HepG2 (cell line): ENCODE measurements around the gene RAB40C. TPM values are rescaled to one million over a fixed set of nuclear protein-coding genes. Genes with fewer than 3 reads are reported as not detected.

ENCODE experiments used
- ARHGAP35 ChIP-seq: sonication (generic); formaldehyde crosslinking; IDR thresholded peaks from 2 replicates; pipeline ENCODE4 v1.9.0; 2022; ENCODE audit warnings: mild to moderate bottlenecking, inconsistent platforms, moderate library complexity, missing genetic modification reagents, borderline replicate concordance
- DMTF1 ChIP-seq: sonication (generic); formaldehyde crosslinking; IDR thresholded peaks from 2 replicates; pipeline ENCODE4 v1.4.0; 2020; ENCODE audit warnings: mild to moderate bottlenecking, missing genetic modification reagents
- ESRRA ChIP-seq: sonication (generic); formaldehyde crosslinking; IDR thresholded peaks from 2 replicates; pipeline ENCODE4 v1.5.1; 2020; ENCODE audit warnings: mild to moderate bottlenecking, low read depth, missing genetic modification reagents
- FOXA1 ChIP-seq, 2 experiments: fragments of 450-650 bp in 1 of 2; sonication (generic) in 1 of 2; formaldehyde crosslinking in 1 of 2; IDR thresholded peaks; 2 replicates each; pipeline versions ENCODE4 v1.4.0 to v1.6.1; 2016 to 2020; ENCODE audit warnings: missing genetic modification reagents in 1 of 2
- HHEX ChIP-seq: IDR thresholded peaks from 2 replicates; pipeline ENCODE4 v1.6.1; 2016; ENCODE audit warnings: control low read depth
- KDM4B ChIP-seq: sonication (generic); formaldehyde crosslinking; IDR thresholded peaks from 2 replicates; pipeline ENCODE4 v1.4.0; 2020; ENCODE audit warnings: missing genetic modification reagents
- KDM5A ChIP-seq: fragments of 200-600 bp; sonication (generic); IDR thresholded peaks from 2 replicates; pipeline ENCODE4 v1.7.0; 2018; ENCODE audit warnings: antibody characterized with exemption, mild to moderate bottlenecking, low read length, borderline replicate concordance
- NR1H2 ChIP-seq: sonication (generic); formaldehyde crosslinking; IDR thresholded peaks from 2 replicates; pipeline ENCODE4 v1.8.1; 2022; ENCODE audit warnings: low read depth, missing genetic modification reagents, borderline replicate concordance
- NRL ChIP-seq: sonication (generic); formaldehyde crosslinking; IDR thresholded peaks from 2 replicates; pipeline ENCODE4 v1.5.0; 2020; ENCODE audit warnings: missing genetic modification reagents, mild to moderate bottlenecking, moderate library complexity, borderline replicate concordance
- POLR2A ChIP-seq, 2 experiments: IDR thresholded peaks; 2 replicates each; pipeline ENCODE4 v1.6.1; 2011; ENCODE audit warnings: low read depth in 2 of 2, low read length in 2 of 2, mild to moderate bottlenecking in 1 of 2, moderate library complexity in 1 of 2; ENCODE audit not compliant: insufficient read depth in 1 of 2
- REL ChIP-seq: sonication (generic); formaldehyde crosslinking; conservative IDR thresholded peaks from 2 replicates; pipeline ENCODE4 v1.8.0; 2022; ENCODE audit warnings: mild to moderate bottlenecking, missing genetic modification reagents, moderate library complexity
- SRSF4 ChIP-seq: fragments of 200-400 bp; formaldehyde crosslinking; IDR thresholded peaks from one replicate; pipeline ENCODE4 v1.6.1; 2018; ENCODE audit warnings: mild to moderate bottlenecking, low read depth, low read length, moderate library complexity; ENCODE audit not compliant: poor library complexity, severe bottlenecking
- SSRP1 ChIP-seq: IDR thresholded peaks from 2 replicates; pipeline ENCODE4 v1.6.1; 2016; ENCODE audit warnings: control low read depth
- SUZ12 ChIP-seq: fragments of 150-350 bp; IDR thresholded peaks from 2 replicates; pipeline ENCODE4 v1.6.1; 2014; ENCODE audit warnings: low read depth, low read length
- ZBTB42 ChIP-seq: sonication (generic); formaldehyde crosslinking; IDR thresholded peaks from 2 replicates; pipeline ENCODE4 v1.5.0; 2020; ENCODE audit warnings: mild to moderate bottlenecking, missing genetic modification reagents
- ZNF101 ChIP-seq: sonication (generic); formaldehyde crosslinking; IDR thresholded peaks from 2 replicates; pipeline ENCODE4 v1.4.0; 2020; ENCODE audit warnings: mild to moderate bottlenecking, low read depth, missing genetic modification reagents, borderline replicate concordance
- ZNF230 ChIP-seq: sonication (generic); formaldehyde crosslinking; IDR thresholded peaks from 2 replicates; pipeline ENCODE4 v1.4.0; 2020; ENCODE audit warnings: mild to moderate bottlenecking, missing genetic modification reagents
- ZNF256 ChIP-seq: sonication (generic); formaldehyde crosslinking; conservative IDR thresholded peaks from 2 replicates; pipeline ENCODE4 v1.4.0; 2020; ENCODE audit warnings: missing genetic modification reagents
- ZNF343 ChIP-seq: sonication (generic); formaldehyde crosslinking; IDR thresholded peaks from 2 replicates; pipeline ENCODE4 v1.4.0; 2020; ENCODE audit warnings: mild to moderate bottlenecking, missing genetic modification reagents
- ZNF451 ChIP-seq: sonication (generic); formaldehyde crosslinking; IDR thresholded peaks from 2 replicates; pipeline ENCODE4 v1.5.0; 2020; ENCODE audit warnings: mild to moderate bottlenecking, missing genetic modification reagents
- ZNF552 ChIP-seq: sonication (generic); formaldehyde crosslinking; IDR thresholded peaks from 2 replicates; pipeline ENCODE4 v1.9.0; 2022; ENCODE audit warnings: missing genetic modification reagents, mild to moderate bottlenecking, borderline replicate concordance
- ZNF772 ChIP-seq: sonication (generic); formaldehyde crosslinking; IDR thresholded peaks from 2 replicates; pipeline ENCODE4 v1.5.0; 2020; ENCODE audit warnings: mild to moderate bottlenecking, missing genetic modification reagents
- ZNF800 ChIP-seq: sonication (generic); formaldehyde crosslinking; IDR thresholded peaks from 2 replicates; pipeline ENCODE4 v1.4.0; 2020; ENCODE audit warnings: missing genetic modification reagents
- ZNF878 ChIP-seq: sonication (generic); formaldehyde crosslinking; IDR thresholded peaks from 2 replicates; pipeline ENCODE4 v1.8.1; 2023; ENCODE audit warnings: mild to moderate bottlenecking, missing genetic modification reagents, moderate library complexity
- ZSCAN22 ChIP-seq: sonication (generic); formaldehyde crosslinking; IDR thresholded peaks from 2 replicates; pipeline ENCODE4 v1.4.0; 2020; ENCODE audit warnings: mild to moderate bottlenecking, missing genetic modification reagents
- polyA plus RNA-seq, 8 experiments: library from polyadenylated mRNA; depleted of rRNA in 3 of 8; stranded (reverse) in 7 of 8; unstranded in 1 of 8; fragments of >200 nt; fragmentation: Illumina TruSeq in 4 of 8; extraction: Trizol in 4 of 8; gene quantifications; 2 replicates each; pipeline versions ENCODE4 v1.2.1 to v1.2.3, GENCODE V29; 2011 to 2016; ENCODE audit warnings: low read depth in 4 of 8, missing spikeins in 1 of 8, mixed read lengths in 1 of 8; ENCODE audit not compliant: insufficient read depth in 1 of 8
- total RNA-seq, 5 experiments: library from RNA; depleted of rRNA; stranded (reverse); fragments of >200 nt; fragmentation: Illumina TruSeq; extraction: Trizol; gene quantifications; 2 replicates each; pipeline ENCODE4 v1.2.3, GENCODE V29; 2016; ENCODE audit warnings: low read depth in 1 of 5

The RAB40C gene
- total and polyA plus RNA-seq, 2 of the 13 experiments (the other 11 are each of a cell fraction or from before 2014, with no cell fraction given) = 7.7 to 11.5 TPM

GRCh38 chr16:648781-649589 lies 59.1 kb downstream of the RAB40C start, which contains the start of gene WDR90 (continued):
- TF ChIP-seq ZNF230 (peak; percentile 19; the same call in 1 of the 2 replicates), FOXA1 (IDR thresholded peaks at IDR 0.05) (no peak), FOXA1 (CRISPR knock-in tag; IDR thresholded peaks at IDR 0.05) (peak; percentile 34; the same call in 1 of the 2 replicates), KDM5A (no peak; the same call in 1 of the 2 replicates), ESRRA (CRISPR knock-in tag) (peak; percentile 48), ZNF552 (peak; percentile 91; the same call in 1 of the 2 replicates), ZNF101 (no peak), ZNF451 (CRISPR knock-in tag) (peak; percentile 86; the same call in 1 of the 2 replicates), NR1H2 (CRISPR knock-in tag) (peak; percentile 81), ZNF800 (peak; percentile 72; the same call in 1 of the 2 replicates), ARHGAP35 (CRISPR knock-in tag) (peak; percentile 75; the same call in 1 of the 2 replicates), HHEX (CRISPR knock-in tag) (no peak), ZNF343 (CRISPR knock-in tag) (peak; percentile 87; the same call in 1 of the 2 replicates), NRL (CRISPR knock-in tag) (peak; percentile 98), DMTF1 (no peak), ZSCAN22 (CRISPR knock-in tag) (no peak), ZNF772 (CRISPR knock-in tag) (peak; percentile 92; the same call in 1 of the 2 replicates), ZNF878 (CRISPR knock-in tag) (no peak; the same call in 1 of the 2 replicates), POLR2A (IDR thresholded peaks at IDR 0.05; ENCODE audit: insufficient read depth in 1 of 2, low read depth in 2 of 2, low read length in 2 of 2) (peak; percentile 61 to 74), SSRP1 (CRISPR knock-in tag) (no peak), ZNF256 (CRISPR knock-in tag) (no peak), SUZ12 (no peak), ZBTB42 (CRISPR knock-in tag) (peak; percentile 67; the same call in 1 of the 2 replicates), SRSF4 (no peak), KDM4B (CRISPR knock-in tag) (peak; percentile 13; the same call in 1 of the 2 replicates), REL (CRISPR knock-in tag) (no peak)
